Measurements from ENCODE around the gene SEMA3C. TPM values are rescaled to one million over a fixed set of nuclear protein-coding genes. Genes with fewer than 3 reads are reported as not detected.

SEMA3C gene
- total RNA-seq, 1 donor from 2014 or later: 67.8 TPM

GRCh38 chr7:80724249-80724871 lies 194.5 kb downstream of the SEMA3C start:
- DNase-seq (ENCODE audit: extremely low spot score, unreplicated experiment): no peak
- Mint-ChIP-seq H3K36me3 (no peaks in the 10 kb centered on the region), H3K9me3 (no peaks in the 10 kb centered on the region), H3K4me3 (no peak overlapping the region), H3K4me1 (ENCODE audit: unreplicated experiment) (peaks cover 16% of the 10 kb centered on the region), H3K27me3 (no peaks in the 10 kb centered on the region), H3K27ac (no peak overlapping the region)
- no peak for TF ChIP-seq CTCF (conservative IDR thresholded peaks at IDR 0.05)

GRCh38 chr7:80722616-80723195 lies 196.1 kb downstream of the SEMA3C start:
- Mint-ChIP-seq H3K4me3 (no peak overlapping the region), H3K4me1 (ENCODE audit: unreplicated experiment) (peaks cover 16% of the 10 kb centered on the region), H3K36me3 (no peaks in the 10 kb centered on the region), H3K27ac (peak overlapping the region; percentile 27), H3K9me3 (no peaks in the 10 kb centered on the region), H3K27me3 (no peaks in the 10 kb centered on the region)
- no peak for DNase-seq (ENCODE audit: extremely low spot score, unreplicated experiment)
- TF ChIP-seq CTCF (conservative IDR thresholded peaks at IDR 0.05): no peak

- Mint-ChIP-seq H3K36me3 (no peaks in the 10 kb centered on the region), H3K4me3 (peak overlapping the region; percentile 18), H3K27ac (peak overlapping the region; percentile 27), H3K9me3 (no peaks in the 10 kb centered on the region), H3K4me1 (ENCODE audit: unreplicated experiment) (peaks cover 16% of the 10 kb centered on the region), H3K27me3 (no peaks in the 10 kb centered on the region)
- TF ChIP-seq CTCF (conservative IDR thresholded peaks at IDR 0.05): no peak
- no peak for DNase-seq (ENCODE audit: extremely low spot score, unreplicated experiment)
Measured at GRCh38 chr7:80721883-80722615, 196.8 kb downstream of the SEMA3C start.

- Mint-ChIP-seq H3K4me1 (ENCODE audit: unreplicated experiment) (peaks cover 12% of the 10 kb centered on the region), H3K36me3 (no peaks in the 10 kb centered on the region), H3K27ac (no peak overlapping the region), H3K4me3 (no peak overlapping the region), H3K9me3 (no peaks in the 10 kb centered on the region), H3K27me3 (no peaks in the 10 kb centered on the region)
- DNase-seq (ENCODE audit: extremely low spot score, unreplicated experiment): no peak
- no peak for TF ChIP-seq CTCF (conservative IDR thresholded peaks at IDR 0.05)
Measured at GRCh38 chr7:80720146-80720545, 198.7 kb downstream of the SEMA3C start.

GRCh38 chr7:80719261-80719660 lies 199.6 kb downstream of the SEMA3C start:
- H3K4me1 Mint-ChIP-seq (ENCODE audit: unreplicated experiment): peaks cover 9% of the 10 kb centered on the region
- H3K36me3 Mint-ChIP-seq: no peaks in the 10 kb centered on the region
- H3K27ac Mint-ChIP-seq: no peak overlapping the region
- no peaks in the 10 kb centered on the region for H3K27me3 Mint-ChIP-seq
- DNase-seq (ENCODE audit: extremely low spot score, unreplicated experiment): no peak
- no peak for TF ChIP-seq CTCF (conservative IDR thresholded peaks at IDR 0.05)
- H3K4me3 Mint-ChIP-seq: no peak overlapping the region
- H3K9me3 Mint-ChIP-seq: no peaks in the 10 kb centered on the region
